ENCODE results near the gene ZBTB12. TPM values are rescaled to one million over a fixed set of nuclear protein-coding genes. Genes with fewer than 3 reads are reported as not detected.

ZBTB12 gene
- total RNA-seq, 4 donors from 2014 or later = 0.38 to 1.7 (median 0.93) TPM

- TF ChIP-seq CTCF (IDR thresholded peaks at IDR 0.05; ENCODE audit: low read depth) = no peak
Observed at GRCh38 chr6:31887173-31888007, 14.5 kb downstream of the ZBTB12 start.

DNA sequence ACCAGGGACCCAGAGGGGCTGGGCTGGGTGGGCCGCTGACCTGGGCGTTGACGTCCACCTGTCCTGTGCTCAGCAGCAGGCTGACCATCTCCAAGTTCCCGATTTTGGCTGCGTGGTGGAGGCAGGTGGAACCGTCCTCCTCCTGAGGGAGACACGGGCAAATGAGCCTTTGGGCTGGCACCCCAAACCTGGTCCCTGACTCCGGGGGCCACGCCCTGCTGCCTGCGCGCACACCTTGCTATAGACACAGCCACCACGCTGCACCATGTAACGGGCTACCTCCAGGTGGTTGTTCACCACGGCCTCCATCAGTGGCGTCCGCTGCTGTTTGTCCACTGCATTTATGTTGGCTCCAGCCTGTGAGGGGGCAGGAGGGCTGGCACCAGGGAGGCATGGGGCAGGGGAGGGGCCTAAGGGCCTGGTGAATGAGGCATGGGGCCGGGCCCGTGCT is 15.3 kb downstream of the ZBTB12 start:
- TF ChIP-seq CTCF (IDR thresholded peaks at IDR 0.05; ENCODE audit: low read depth) = no peak

- no peak for TF ChIP-seq CTCF (IDR thresholded peaks at IDR 0.05; ENCODE audit: low read depth)
Observed at GRCh38 chr6:31884528-31885035, 17.3 kb downstream of the ZBTB12 start.

DNA sequence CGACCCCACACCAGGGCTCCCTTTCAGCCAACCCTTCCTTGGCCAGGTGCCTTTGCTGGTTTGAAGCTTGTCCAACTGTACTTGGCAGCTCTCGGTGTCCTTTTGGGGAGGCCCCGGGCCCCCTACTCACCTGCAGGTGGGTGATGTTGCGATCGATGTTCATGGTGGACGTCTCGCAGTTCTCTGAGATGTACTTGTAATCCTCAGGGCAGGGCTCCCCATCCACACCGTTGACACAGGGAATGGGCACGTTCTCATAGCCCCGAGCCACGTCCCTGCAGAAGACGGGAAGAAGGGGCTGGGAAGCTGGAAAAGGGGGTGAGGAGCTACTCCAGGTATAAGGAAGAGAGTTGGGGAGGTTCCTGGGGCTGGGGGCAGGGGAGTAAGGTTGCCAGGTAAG is 18.2 kb downstream of the ZBTB12 start:
- TF ChIP-seq CTCF (IDR thresholded peaks at IDR 0.05; ENCODE audit: low read depth) = no peak

DNA sequence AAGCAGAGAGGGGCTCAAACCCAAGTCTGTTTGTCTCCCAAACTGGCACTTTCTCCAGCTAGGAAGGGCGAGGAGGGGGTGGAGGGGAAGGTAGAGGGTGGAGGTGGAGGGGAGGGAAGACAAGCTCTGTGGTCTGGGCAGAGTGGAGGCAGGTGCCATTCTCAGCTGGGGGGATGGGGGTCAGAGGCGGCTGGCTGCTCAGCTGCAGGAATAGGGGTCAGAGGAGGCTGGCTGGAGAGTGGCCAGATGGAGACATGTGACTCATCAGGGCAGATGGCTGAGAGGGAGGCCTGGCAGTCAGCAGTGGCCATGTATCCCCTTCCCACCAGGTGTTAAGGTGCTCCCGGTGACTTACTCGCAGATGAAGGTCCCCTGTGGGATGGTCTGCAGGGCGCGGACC is 19.5 kb downstream of the ZBTB12 start:
- TF ChIP-seq CTCF (IDR thresholded peaks at IDR 0.05; ENCODE audit: low read depth) = no peak

- no peak for TF ChIP-seq CTCF (IDR thresholded peaks at IDR 0.05; ENCODE audit: low read depth)
Observed at GRCh38 chr6:31881136-31881859, 20.6 kb downstream of the ZBTB12 start.

DNA sequence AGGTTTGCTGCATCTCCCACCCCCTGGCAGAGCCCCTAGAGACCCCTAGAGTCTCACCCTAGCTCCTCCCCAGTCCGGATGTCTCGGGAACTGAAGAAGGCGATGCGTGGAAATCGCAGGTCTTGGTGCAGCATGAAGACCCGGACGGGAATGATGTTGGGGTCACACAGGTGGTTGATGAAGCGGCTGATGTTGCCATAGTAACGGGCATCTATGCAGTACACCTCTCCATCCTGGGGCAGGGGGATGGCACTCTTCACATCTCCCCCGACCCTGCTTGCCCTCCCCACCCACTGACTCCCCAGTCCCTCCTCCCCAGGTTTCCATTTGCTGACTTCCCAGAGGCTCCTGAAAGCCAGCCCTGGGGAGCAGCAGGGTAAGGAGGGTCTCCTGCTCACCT is 21.3 kb downstream of the ZBTB12 start:
- no peak for TF ChIP-seq CTCF (IDR thresholded peaks at IDR 0.05; ENCODE audit: low read depth)

Data from subcutaneous adipose tissue (tissue), 4 donors.